Right lobe of liver (tissue), 4 donors: ENCODE data around the gene CITED2.
A peak's percentile ranks its signal among the peaks of the same experiment; 100 is the strongest.

Experiments
- CTCF ChIP-seq, 4 donors: fragments of 200-600 bp in 3 of 4; fragments of 450-650 bp in 1 of 4; IDR thresholded peaks; one replicate each; pipeline versions ENCODE4 v1.5.1 to v1.8.0; 2016 to 2022; ENCODE audit warnings: antibody characterized with exemption in 4 of 4, mild to moderate bottlenecking in 2 of 4
- POLR2A ChIP-seq: fragments of 450-650 bp; IDR thresholded peaks from one replicate; pipeline ENCODE4 v1.6.1; 2017; ENCODE audit warnings: antibody characterized with exemption, mild to moderate bottlenecking
- donor health status: DM: no; HTN: no; CAD: no.
- donor health status: DM: no; HTN: no; CAD: no.
- donor health status: DM: no; HTN: yes; CAD: no.

GRCh38 chr6:139376604-139377218 lies 2.3 kb upstream of the CITED2 start:
- TF ChIP-seq CTCF (IDR thresholded peaks at IDR 0.05) (peak; percentile 11 to 37 (median 22)), POLR2A (no peak)
